ENCODE measurements around the gene TAGLN3. TPM values are rescaled to one million over a fixed set of nuclear protein-coding genes. Genes with fewer than 3 reads are reported as not detected.

TAGLN3 gene
- total and polyA plus RNA-seq, 2 of the 13 experiments (the other 11 are each of a cell fraction or from before 2014, with no cell fraction given) = 0.51 to 0.91 TPM

- TF ChIP-seq ZFP82 (CRISPR knock-in tag; IDR thresholded peaks at IDR 0.05; ENCODE audit: borderline replicate concordance) (no peak), SNAPC2 (CRISPR knock-in tag; IDR thresholded peaks at IDR 0.05) (no peak), ZBTB33 (CRISPR knock-in tag; IDR thresholded peaks at IDR 0.05) (no peak), ZNF20 (CRISPR knock-in tag; IDR thresholded peaks at IDR 0.05) (no peak), SOX5 (CRISPR knock-in tag; IDR thresholded peaks at IDR 0.05; ENCODE audit: borderline replicate concordance) (peak; percentile 65; the same call in 1 of the 2 replicates), ZNF296 (CRISPR knock-in tag; conservative IDR thresholded peaks at IDR 0.05) (no peak), ZNF577 (CRISPR knock-in tag; IDR thresholded peaks at IDR 0.05; ENCODE audit: borderline replicate concordance, low read depth) (no peak), TBX3 (IDR thresholded peaks at IDR 0.05; ENCODE audit: borderline replicate concordance) (peak; percentile 65; the same call in 1 of the 2 replicates), USF2 (IDR thresholded peaks at IDR 0.05; ENCODE audit: low read depth, low read length) (no peak), USF2 (CRISPR knock-in tag; IDR thresholded peaks at IDR 0.05; ENCODE audit: borderline replicate concordance) (no peak), ZNF672 (CRISPR knock-in tag; IDR thresholded peaks at IDR 0.05) (no peak), ZNF274 (CRISPR knock-in tag; IDR thresholded peaks at IDR 0.05) (no peak), THAP8 (CRISPR knock-in tag; IDR thresholded peaks at IDR 0.05; ENCODE audit: borderline replicate concordance) (no peak), GATA4 (IDR thresholded peaks at IDR 0.05; ENCODE audit: borderline replicate concordance, low read depth) (no peak), ZHX2 (IDR thresholded peaks at IDR 0.05; ENCODE audit: low read depth) (no peak), ZHX2 (CRISPR knock-in tag; IDR thresholded peaks at IDR 0.05; ENCODE audit: borderline replicate concordance) (no peak), PLSCR1 (CRISPR knock-in tag; IDR thresholded peaks at IDR 0.05; ENCODE audit: borderline replicate concordance) (no peak), RFX3 (CRISPR knock-in tag; IDR thresholded peaks at IDR 0.05) (peak; percentile 39; the same call in 1 of the 2 replicates), HDAC6 (IDR thresholded peaks at IDR 0.05; ENCODE audit: low read depth, low read length) (no peak)
Measured at GRCh38 chr3:112042842-112043280, 44.1 kb downstream of the TAGLN3 start (continued).
